NCI-H1105 (cell line): ENCODE measurements around the gene RALB.
"Not testable (repeated sequence)": the region's sequence is repeated elsewhere in the genome, so short reads cannot be mapped to it uniquely, and the experiment has no call there.

ENCODE experiments used
- DNase-seq: peaks from one replicate; lab custom pipeline; 2025; lab: John Stamatoyannopoulos, UW

Gene RALB

GRCh38 chr2:120315367-120316033, 62.8 kb downstream of the RALB start:
- DNase-seq: no peak

DNA sequence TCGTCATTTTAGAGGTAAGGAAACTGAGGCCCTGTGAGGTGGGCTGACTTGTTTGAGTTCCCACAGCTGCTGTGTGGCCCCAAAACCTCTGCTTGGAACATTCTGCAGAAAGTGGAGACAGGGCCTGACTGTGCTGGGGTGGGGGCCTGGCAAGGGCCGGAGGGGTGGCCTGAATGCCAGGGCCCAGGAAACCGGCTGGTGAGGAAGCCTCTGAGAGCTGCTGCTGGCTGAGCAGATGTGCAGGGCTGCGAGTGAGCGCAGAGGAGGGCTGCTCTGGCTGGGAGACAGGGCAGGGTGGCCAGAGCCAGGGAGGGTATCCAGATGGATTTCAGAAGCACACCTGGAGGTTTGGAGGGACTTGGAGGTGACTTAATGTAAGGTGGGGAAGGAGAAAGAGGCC, 63.4 kb downstream of the RALB start:
- DNase-seq: no peak

GRCh38 chr2:120316528-120317179, 64.0 kb downstream of the RALB start:
- DNase-seq: no peak

DNA sequence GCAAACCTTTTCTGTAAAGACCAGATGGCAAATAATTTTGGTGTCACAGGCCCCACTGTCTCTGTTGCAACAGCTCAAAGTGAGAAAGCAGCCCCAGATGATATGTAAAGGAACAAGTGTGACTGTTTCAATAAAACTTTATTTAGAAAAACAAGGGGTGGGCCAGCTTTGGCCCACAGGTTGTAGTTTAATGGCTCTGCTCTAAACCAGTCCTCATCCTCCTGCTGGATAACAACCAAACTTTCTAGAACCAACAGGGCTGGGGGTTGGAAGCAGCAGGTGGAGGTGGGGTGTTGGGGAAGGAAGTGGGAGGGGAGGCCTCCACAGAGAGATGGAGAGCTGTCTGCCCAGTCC, 64.5 kb downstream of the RALB start:
- DNase-seq: no peak

DNA sequence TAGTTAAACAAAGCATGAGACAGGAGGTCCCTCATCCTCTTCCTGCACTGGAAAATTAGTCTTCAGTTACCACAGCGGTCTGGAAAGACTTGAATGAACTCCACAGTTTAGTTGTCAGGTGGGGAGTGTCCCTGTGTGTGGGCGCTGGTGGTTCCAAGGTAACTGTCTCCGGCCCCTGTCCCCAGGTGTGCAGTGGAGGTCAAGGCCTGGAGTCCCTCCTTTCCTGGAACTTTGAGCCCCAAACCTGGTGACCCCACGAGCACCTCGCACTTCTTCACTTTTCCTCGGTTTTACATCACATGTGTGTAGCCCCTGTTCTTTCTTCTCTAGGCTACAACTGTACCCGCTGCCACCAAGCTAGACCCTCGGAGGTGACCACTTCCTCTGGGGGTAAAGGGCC, 65.3 kb downstream of the RALB start:
- DNase-seq: no peak

GRCh38 chr2:120318626-120319025, 66.0 kb downstream of the RALB start:
- DNase-seq: no peak

- DNase-seq: no peak
Measured at GRCh38 chr2:120319123-120319522, 66.5 kb downstream of the RALB start.

GRCh38 chr2:120319686-120320317, 67.2 kb downstream of the RALB start:
- DNase-seq: no peak

GRCh38 chr2:120320318-120320851, 67.7 kb downstream of the RALB start:
- no peak for DNase-seq

GRCh38 chr2:120320887-120321556, 68.4 kb downstream of the RALB start:
- DNase-seq: not testable (repeated sequence)

DNA sequence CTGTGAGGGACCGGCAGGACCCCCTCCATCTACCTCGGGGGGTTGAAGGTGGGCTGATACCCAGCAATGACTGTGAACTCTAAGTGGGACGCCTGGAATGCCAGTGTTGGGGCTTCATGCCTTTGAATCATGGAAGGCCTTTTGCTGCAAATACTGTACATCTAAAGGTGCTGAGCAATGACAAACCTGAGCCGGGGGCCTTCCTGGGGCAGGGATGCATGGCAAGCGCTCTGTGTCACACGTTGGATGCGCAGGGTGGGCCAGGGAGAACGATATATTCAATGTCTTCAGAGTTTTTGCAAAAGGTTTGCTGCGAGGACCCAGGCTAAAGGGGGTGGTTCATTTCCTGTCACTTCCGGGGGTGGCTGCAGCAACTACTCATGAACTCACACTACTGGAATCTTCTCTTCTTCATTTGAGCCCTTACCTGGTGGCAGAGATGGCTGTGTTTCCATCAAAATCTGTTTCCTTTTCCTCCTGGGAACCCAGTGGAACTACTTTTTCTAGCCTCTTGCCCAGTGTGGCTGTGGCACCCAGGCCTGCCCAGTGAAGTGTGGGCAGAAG, 69.2 kb downstream of the RALB start:
- no peak for DNase-seq

GRCh38 chr2:120322329-120322728, 69.7 kb downstream of the RALB start:
- no peak for DNase-seq

- no peak for DNase-seq
Measured at GRCh38 chr2:120323214-120323613, 70.6 kb downstream of the RALB start.

DNA sequence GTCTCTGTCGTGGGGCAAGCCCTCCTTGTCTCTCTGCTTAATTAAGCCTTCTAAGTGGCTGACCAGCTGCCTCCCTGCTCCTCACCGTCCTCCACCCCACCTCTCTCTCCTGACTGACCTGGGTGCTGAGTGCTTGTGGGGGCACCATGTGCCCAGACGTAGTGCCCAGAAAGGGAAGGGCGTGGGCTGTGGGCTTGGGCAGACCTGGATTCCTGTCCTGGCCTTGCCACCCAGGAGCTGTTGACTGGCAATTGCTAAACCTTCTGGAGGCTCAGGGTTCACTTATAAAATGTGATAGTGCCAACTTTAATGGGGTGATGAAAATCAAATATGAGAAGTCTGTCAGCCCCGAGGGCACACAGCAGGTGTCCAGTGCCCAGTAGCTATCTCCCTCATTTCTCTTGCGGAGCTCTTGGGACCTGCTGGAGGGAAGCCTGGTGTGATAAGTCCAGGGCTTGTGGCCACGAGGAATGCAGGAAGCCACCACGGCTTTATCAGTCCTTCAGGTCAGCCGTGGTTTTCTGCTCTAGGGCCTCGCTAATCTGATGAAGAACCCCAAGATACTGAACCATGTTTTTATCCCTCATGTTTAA, 71.3 kb downstream of the RALB start:
- no peak for DNase-seq

GRCh38 chr2:120324933-120325332, 72.3 kb downstream of the RALB start:
- no peak for DNase-seq

DNA sequence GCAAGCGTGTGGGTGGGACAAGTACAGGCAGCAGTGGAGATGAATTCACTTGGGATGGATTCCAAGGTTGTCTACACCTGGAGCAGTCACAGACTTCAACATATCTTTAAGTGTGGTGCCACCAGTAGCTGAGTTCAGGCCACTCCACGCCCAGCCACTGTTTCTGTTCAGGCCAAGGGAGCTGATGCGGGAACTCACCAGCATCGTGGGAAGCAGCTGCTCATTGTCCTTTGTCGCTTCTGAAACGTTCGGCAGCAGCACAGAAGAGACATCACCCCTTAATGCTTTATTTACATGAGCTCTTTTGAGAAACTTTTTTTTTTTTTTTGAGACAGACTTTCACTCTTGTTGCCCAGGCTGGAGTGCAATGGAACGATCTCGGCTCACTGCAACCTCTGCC, 73.4 kb downstream of the RALB start:
- DNase-seq: no peak

DNA sequence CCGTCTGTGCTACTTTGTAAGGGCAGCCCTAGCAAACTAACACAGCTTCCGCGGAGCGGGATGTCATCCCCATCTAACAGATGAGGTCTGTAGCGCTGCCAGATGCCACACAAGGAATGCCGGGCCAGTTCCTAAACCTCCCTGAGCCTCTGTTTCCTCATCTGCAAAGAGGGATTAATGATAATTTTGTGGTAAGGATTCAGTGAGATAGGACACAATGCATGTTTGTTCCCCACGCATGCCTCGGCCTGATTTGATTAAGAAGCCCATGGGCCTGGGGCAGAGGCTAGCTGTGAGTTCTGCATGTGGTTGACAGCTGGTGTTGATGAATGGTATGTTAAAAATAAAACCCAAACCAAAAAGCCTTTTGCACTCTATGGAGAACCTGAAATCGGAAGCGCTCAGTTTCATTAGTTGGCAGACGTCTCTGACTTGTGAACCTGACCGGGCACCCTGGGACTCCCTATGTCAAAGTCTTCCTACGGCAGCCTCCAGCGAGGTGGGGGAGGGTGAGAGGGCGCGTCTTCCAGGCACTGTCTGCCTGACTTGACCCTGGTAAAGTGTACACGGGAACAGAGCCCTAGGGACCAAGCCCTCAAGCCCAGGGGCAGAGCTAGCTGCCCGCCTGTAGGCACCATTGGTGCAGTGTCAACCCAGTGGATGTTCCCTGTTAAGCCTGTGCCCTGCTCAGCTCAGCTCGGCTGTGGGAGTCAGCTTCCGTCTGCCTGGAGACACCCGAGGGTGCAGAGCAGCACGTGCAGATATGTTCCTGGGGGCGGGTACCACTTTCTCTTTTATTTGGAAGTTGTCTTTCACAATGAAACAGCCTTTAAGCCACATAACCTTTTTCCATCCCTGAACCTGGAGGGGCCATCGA, 78.5 kb downstream of the RALB start:
- DNase-seq: no peak

DNA sequence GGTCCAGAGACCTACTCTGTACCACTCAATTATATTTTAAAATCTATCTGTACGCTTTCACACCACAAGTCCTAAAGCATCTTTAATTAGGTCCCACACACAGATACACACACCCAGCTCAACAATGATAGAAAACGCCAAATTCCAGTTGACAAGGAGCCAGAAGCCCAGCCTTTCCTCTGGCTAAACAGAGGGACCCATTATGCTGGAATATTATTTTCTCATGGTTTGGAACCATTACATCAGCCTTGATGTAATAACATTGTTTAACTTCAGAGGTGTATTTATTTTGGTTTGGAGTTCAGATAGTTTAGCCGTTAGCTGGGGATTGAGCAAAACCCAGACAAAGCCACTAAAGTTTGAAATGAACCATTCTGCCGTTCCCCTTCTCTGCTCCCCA, 79.3 kb downstream of the RALB start:
- no peak for DNase-seq

- DNase-seq: no peak
Measured at GRCh38 chr2:120332384-120332783, 79.7 kb downstream of the RALB start.

DNA sequence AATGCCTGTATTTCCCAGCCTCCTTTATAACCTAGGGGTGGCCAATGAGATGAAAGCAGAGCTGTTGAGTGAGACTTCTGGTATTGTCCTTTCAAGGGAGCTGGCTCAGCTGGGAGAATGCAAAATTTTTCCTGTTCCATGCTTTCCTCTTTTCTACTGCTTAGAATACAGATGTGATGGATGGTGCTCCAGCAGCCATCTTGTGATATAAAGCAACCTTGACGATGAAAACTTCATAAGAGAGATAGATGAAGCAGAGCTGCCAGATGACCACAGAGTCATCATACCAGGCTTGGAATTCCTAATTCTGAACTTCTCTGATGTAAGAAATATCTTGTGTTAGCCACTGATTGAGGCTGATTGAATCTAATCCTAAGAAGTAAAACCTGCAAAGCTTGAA, 81.4 kb downstream of the RALB start:
- no peak for DNase-seq

DNA sequence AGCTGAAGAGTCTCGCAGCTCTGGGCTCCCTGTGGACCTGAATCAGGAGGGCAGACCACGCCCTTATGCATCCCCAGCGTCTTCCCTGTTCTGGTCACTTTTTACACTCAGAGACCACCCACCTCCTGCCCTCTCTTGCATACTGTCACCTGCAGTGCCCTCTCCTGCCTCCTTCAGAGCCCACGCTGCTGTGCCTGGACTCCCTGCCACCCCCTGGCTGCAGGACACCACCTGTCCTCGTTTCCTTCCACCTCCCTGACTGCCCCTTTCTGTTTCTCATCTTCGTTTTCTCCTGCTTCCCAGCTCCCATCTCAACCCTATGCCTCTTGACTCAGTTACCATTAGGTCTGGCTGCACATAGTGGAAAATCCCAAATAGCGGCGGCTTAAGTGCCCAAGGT, 84.1 kb downstream of the RALB start:
- DNase-seq: no peak
